Mucosa of stomach (tissue), 1 donor: Measurements from ENCODE around the gene KCNK10.

Experiments used
- H3K27me3 ChIP-seq: one replicate; pipeline ENCODE4 v1.7.0; 2013; ENCODE audit warnings: mild to moderate bottlenecking, low read length; ENCODE audit not compliant: control insufficient read depth, insufficient read depth
- H3K36me3 ChIP-seq: one replicate; pipeline ENCODE4 v1.7.0; 2013; ENCODE audit warnings: low read length; ENCODE audit not compliant: control insufficient read depth, insufficient read depth
- H3K4me1 ChIP-seq: one replicate; pipeline ENCODE4 v1.7.0; 2013; ENCODE audit warnings: mild to moderate bottlenecking, low read length; ENCODE audit not compliant: control insufficient read depth, insufficient read depth
- H3K4me3 ChIP-seq: one replicate; pipeline ENCODE4 v1.7.0; 2013; ENCODE audit warnings: low read length
- H3K9ac ChIP-seq: one replicate; pipeline ENCODE4 v1.7.0; 2013; ENCODE audit warnings: mild to moderate bottlenecking, low read length, moderate library complexity
- H3K9me3 ChIP-seq: one replicate; pipeline ENCODE4 v1.7.0; 2013; ENCODE audit warnings: mild to moderate bottlenecking, low read length, moderate library complexity; ENCODE audit not compliant: control insufficient read depth
- donor health status: Pancreatic carcinoma.

The KCNK10 gene

GRCh38 chr14:88311780-88312179 lies 11.3 kb downstream of the KCNK10 start:
- peaks cover 10% of the 10 kb centered on the region for H3K27me3 ChIP-seq
- no peaks in the 10 kb centered on the region for H3K36me3 ChIP-seq
- no peaks in the 10 kb centered on the region for H3K4me1 ChIP-seq
- no peaks in the 10 kb centered on the region for H3K9me3 ChIP-seq
- H3K4me3 ChIP-seq: no peak overlapping the region
- no peak overlapping the region for H3K9ac ChIP-seq

DNA sequence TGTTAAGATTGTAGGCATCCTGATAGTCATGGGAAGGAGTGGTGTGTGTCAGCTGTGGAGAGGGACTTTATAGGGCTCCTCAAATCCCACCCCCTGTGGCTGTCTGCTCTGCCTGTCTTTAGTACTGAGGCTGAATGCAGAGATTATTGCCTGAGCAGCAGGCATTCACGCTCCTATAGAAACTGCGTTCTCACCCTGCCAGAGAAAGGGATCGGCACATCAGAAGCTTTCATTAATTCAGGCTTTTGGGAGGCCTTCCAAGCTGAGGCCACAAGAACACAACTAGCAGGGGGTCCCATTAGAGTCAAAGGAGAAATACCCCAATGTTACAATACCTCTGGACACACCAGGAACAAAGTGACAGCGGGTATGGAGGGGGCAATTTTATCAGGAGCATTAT lies 12.6 kb downstream of the KCNK10 start:
- Histone ChIP-seq H3K4me3 (no peak overlapping the region), H3K9me3 (no peaks in the 10 kb centered on the region), H3K4me1 (no peaks in the 10 kb centered on the region), H3K9ac (no peak overlapping the region), H3K36me3 (no peaks in the 10 kb centered on the region), H3K27me3 (no peaks in the 10 kb centered on the region)

- H3K36me3 ChIP-seq: no peaks in the 10 kb centered on the region
- no peak overlapping the region for H3K9ac ChIP-seq
- H3K27me3 ChIP-seq: no peaks in the 10 kb centered on the region
- H3K9me3 ChIP-seq: no peaks in the 10 kb centered on the region
- no peak overlapping the region for H3K4me3 ChIP-seq
- no peaks in the 10 kb centered on the region for H3K4me1 ChIP-seq
Observed at GRCh38 chr14:88310021-88310420, 13.0 kb downstream of the KCNK10 start.

- Histone ChIP-seq H3K36me3 (no peaks in the 10 kb centered on the region), H3K4me3 (no peak overlapping the region), H3K27me3 (no peaks in the 10 kb centered on the region), H3K4me1 (no peaks in the 10 kb centered on the region), H3K9me3 (no peaks in the 10 kb centered on the region), H3K9ac (no peak overlapping the region)
Observed at GRCh38 chr14:88305528-88306322, 17.3 kb downstream of the KCNK10 start.

GRCh38 chr14:88303041-88303440 lies 20.0 kb downstream of the KCNK10 start:
- no peaks in the 10 kb centered on the region for H3K4me1 ChIP-seq
- H3K27me3 ChIP-seq: no peaks in the 10 kb centered on the region
- H3K36me3 ChIP-seq: no peaks in the 10 kb centered on the region
- no peak overlapping the region for H3K9ac ChIP-seq
- no peaks in the 10 kb centered on the region for H3K9me3 ChIP-seq
- no peak overlapping the region for H3K4me3 ChIP-seq

DNA sequence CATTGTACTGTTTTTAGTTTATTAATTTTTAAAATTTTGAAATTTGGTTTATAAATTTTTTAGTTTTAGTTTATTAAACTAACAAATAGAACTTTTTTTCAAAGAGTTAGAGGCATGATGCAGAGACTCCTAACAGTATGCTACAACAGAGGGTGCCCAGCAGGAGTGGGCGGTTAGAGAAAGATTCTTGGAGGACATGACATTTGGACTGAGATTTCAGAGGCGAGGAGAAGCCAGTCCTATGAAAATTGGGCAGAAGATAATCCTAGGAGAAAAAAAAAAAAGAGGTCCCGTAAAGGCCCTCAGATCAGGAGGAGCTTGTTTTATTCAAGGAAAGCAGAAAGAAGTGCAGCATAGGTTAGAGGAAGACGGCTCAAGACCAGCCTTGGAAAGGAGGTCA lies 21.7 kb downstream of the KCNK10 start:
- Histone ChIP-seq H3K9ac (no peak overlapping the region), H3K36me3 (no peaks in the 10 kb centered on the region), H3K4me3 (no peak overlapping the region), H3K4me1 (no peaks in the 10 kb centered on the region), H3K27me3 (no peaks in the 10 kb centered on the region), H3K9me3 (no peaks in the 10 kb centered on the region)

DNA sequence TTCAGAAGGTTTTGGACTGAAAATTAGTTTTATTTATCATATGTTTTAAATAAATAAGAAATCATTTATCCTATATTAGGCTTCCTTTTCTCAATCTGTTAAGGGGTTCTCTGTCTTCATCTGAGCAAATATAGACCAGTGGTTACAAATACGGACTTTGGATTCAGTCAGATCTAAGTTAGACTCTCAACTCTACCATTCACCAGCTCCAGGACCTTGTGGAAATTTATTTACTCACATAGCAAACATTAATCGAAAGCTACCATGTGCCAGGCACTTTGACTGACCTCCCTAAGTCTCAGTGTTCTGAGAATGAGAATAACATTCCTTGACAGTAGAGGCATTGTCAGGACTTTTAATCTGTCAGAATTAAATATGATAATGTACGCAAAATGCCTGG lies 22.3 kb downstream of the KCNK10 start:
- no peaks in the 10 kb centered on the region for H3K4me1 ChIP-seq
- H3K4me3 ChIP-seq: no peak overlapping the region
- H3K27me3 ChIP-seq: no peaks in the 10 kb centered on the region
- H3K9ac ChIP-seq: no peak overlapping the region
- no peaks in the 10 kb centered on the region for H3K9me3 ChIP-seq
- no peaks in the 10 kb centered on the region for H3K36me3 ChIP-seq

GRCh38 chr14:88299865-88300530 lies 23.1 kb downstream of the KCNK10 start:
- Histone ChIP-seq H3K9ac (no peak overlapping the region), H3K9me3 (no peaks in the 10 kb centered on the region), H3K4me1 (no peaks in the 10 kb centered on the region), H3K4me3 (no peak overlapping the region), H3K36me3 (no peaks in the 10 kb centered on the region), H3K27me3 (no peaks in the 10 kb centered on the region)

- no peaks in the 10 kb centered on the region for H3K27me3 ChIP-seq
- H3K9me3 ChIP-seq: no peaks in the 10 kb centered on the region
- no peak overlapping the region for H3K9ac ChIP-seq
- no peak overlapping the region for H3K4me3 ChIP-seq
- no peaks in the 10 kb centered on the region for H3K36me3 ChIP-seq
- no peaks in the 10 kb centered on the region for H3K4me1 ChIP-seq
Observed at GRCh38 chr14:88297306-88297705, 25.8 kb downstream of the KCNK10 start.

DNA sequence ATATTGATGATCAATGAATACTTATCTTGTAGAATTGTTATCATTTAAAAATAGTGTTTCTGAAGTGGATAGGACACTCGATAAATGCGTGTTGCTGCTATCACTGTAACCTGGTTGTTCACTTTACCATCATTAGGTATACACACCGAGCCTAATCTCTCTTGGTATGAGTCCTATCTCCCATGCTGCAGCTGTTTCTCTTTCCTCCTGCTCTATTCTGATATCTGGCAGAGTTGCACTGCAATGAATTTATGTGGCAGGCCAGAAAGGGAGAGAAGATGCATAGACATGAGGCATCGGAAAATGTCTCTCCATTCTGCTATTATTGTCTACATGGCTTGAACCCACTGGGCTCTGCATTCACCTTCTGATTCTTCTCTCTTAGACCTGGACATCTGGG lies 26.7 kb downstream of the KCNK10 start:
- Histone ChIP-seq H3K9me3 (no peaks in the 10 kb centered on the region), H3K4me3 (no peak overlapping the region), H3K4me1 (no peaks in the 10 kb centered on the region), H3K36me3 (no peaks in the 10 kb centered on the region), H3K9ac (no peak overlapping the region), H3K27me3 (no peaks in the 10 kb centered on the region)

GRCh38 chr14:88289996-88290395 lies 33.1 kb downstream of the KCNK10 start:
- Histone ChIP-seq H3K9ac (no peak overlapping the region), H3K4me3 (no peak overlapping the region), H3K9me3 (no peaks in the 10 kb centered on the region), H3K27me3 (no peaks in the 10 kb centered on the region), H3K36me3 (no peaks in the 10 kb centered on the region), H3K4me1 (no peaks in the 10 kb centered on the region)

DNA sequence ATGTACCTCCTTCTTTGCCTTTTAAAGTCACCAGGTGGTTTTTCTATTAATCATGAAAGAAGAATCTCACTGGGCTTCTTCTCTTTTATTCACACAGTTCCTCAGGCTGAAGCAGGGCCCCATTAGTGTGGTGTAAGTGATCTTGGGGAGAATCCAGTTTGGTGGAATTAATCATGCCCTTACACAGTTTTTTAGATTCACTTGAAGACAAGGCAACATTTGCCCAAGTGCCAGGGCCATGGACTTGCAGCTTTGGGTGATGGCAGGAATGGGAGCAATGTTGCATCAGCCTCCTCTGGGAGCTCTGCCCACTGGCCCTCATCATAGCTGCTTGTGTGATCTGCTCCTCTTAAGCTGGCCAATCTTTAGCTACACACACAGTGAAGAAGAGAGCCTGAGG lies 33.8 kb downstream of the KCNK10 start:
- Histone ChIP-seq H3K9me3 (no peaks in the 10 kb centered on the region), H3K4me1 (no peaks in the 10 kb centered on the region), H3K27me3 (no peaks in the 10 kb centered on the region), H3K36me3 (no peaks in the 10 kb centered on the region), H3K4me3 (no peak overlapping the region), H3K9ac (no peak overlapping the region)
